Measurements from ENCODE around the gene RDH12.
"Not testable (repeated sequence)": the region's sequence is repeated elsewhere in the genome, so short reads cannot be mapped to it uniquely, and the experiment has no call there.

Gene RDH12

DNA sequence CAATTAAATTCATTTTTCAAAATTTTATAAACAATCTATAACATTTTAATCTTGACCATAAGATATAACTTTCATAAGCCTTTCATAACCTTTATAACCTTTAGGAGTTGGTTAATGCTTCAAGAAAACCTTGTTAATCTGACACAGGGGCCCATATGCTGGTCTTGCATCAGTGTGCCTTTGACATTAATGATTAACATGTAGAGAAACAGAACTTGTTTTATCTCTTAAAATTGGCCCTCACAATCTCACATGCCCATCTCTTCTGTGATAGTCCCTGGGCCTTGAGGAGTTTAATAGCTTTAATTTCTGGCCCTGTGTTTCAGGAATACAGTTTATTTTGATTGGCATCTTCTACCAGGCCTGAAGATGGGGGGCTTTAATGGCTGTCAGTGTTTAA, 7.7 kb downstream of the RDH12 start:
- not testable (repeated sequence) for DNase-seq

DNA sequence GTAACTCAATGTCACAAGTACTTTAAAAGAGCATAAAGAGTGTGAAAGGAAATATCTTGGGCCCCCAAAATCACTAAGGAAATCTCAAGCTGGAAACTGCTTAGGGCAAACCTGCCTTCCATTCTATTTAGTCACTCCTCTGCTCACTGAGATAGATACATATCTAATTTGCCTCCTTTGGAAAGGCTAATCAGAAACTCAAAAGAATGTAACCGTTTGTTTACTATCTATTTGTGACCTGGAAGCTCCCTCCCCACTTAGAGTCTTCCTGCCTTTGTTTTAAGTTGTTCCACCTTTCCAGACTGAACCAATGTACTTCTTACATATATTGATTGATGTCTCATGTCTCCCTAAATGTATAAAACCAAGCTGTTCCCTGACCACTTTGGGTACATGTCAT, 8.1 kb downstream of the RDH12 start:
- not testable (repeated sequence) for DNase-seq

DNA sequence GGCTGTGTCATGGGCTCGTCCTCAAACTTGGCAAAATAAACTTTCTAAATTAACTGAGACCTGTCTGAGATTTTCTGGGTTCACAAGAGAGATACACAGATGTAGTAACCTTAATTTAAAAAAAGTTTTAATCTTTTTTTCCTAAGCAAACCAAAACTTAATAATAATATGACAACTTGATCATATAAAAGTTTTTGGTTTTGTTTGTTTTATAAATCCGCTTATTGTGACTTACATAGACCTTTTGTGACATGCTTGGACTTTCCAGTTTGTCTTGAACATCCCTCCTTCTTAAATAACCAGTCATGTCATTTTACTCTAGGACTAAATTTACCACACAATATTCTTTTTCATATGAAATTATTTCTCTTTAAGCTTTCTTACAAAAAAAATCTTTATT, 8.5 kb downstream of the RDH12 start:
- DNase-seq, result no peak

DNA sequence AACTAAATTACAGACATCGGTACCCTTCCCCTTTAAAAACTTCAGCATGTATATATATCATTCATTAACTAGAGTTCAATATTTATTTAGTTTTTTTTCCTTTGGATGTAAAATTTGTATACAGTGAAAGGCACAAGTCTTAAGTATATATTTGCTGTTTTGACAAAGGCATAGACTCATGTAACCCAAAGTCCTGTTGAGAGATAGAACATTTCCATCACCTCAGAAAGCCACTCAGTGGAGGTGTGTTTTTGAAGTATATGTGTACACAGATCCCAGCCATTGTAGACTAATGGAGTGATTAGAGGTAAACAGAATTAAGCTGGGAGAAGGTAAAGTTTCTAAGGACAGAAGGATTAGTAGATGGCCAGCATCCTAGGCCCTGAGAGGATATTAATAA, 15.4 kb downstream of the RDH12 start:
- no peak for DNase-seq

DNA sequence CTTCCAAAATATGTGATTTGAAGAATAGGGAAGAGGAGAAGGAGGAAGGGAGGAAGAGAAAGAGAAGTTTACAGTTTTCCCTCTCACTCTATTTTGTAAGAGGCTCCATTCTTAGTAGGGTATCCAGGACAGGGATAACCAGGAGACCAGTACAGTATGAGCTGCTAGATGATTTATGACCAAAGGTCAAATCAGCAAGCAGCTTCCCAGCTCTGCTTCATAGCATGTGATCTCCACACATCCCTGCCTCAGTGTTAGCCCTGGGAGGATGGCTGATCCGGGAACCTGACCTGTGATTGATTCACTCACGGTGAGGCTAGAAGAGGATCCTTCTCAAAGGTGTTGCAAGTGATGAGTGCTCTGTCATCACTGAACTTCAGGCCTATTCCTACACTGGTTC, 16.6 kb downstream of the RDH12 start:
- DNase-seq, result no peak

DNA sequence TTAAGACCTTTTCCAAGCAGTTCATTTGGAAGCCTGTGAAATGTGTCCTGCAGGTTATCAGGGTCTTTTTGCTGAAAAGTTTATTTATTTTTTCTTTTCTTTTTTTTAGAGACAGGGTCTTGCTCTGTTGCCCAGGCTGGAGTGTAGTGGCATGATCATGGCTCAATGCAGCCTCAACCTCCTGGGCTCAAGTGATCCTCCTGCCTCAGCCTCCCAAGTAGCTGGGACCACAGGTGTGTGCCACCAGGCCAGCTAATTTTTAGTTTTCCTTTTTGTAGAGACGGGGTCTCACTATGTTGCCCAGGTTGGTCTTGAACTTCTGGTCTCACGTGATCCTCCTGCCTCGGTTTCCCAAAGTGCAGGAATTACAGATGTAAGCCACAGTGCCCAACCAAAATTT, 17.7 kb downstream of the RDH12 start:
- DNase-seq, result not testable (repeated sequence)

DNA sequence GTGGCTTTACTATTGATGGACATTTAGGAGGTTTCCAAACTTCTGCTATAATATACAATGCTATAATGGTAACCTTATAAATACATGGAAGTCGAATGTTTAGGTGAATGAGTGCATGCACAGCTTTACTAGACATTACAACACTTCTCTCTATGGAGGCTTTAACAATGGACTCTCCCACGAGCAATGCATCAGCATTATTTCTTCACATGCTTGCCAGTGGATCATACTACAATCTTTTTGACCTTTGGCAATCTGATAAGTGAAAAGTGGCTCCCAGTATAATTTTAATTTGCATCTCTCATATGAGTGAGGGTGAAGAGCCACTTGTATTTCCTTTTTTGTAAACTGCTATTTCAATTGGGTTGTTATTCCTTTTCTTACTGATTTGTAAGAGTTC, 18.2 kb downstream of the RDH12 start:
- DNase-seq, result no peak

DNA sequence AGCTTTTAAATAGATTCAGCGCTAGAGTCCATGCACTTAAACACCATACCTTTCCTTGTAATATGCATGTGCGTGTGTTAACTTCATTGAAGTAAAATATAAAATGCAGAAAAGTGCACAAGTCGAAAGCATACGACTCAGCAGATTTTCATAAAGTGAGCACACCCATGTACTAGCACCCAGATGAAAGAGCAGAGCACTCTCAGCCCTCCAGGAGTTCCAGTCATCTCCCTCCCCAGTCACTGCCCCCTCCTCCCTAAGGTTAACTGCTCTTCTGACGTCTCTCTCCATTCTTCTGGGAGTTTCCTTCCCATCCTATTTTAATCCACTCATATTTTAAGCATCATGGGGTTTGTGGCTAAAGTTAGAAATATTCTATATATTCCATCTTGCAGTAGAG, 20.2 kb downstream of the RDH12 start:
- no peak for DNase-seq

DNA sequence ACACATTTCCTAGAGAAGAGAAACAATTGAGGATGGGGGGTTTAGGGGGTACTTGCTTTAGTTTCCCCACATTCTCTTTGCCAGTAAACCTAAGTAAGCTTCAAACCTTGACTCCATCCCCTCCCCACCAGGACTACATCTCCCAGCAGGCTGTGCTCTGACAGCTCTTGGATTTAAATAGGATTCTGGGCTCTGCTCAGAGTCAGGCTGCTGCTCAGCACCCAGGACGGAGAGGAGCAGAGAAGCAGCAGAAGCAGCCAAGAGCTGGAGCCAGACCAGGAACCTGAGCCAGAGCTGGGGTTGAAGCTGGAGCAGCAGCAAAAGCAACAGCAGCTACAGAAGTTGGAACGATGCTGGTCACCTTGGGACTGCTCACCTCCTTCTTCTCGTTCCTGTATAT, 20.6 kb downstream of the RDH12 start:
- no peak for DNase-seq

DNA sequence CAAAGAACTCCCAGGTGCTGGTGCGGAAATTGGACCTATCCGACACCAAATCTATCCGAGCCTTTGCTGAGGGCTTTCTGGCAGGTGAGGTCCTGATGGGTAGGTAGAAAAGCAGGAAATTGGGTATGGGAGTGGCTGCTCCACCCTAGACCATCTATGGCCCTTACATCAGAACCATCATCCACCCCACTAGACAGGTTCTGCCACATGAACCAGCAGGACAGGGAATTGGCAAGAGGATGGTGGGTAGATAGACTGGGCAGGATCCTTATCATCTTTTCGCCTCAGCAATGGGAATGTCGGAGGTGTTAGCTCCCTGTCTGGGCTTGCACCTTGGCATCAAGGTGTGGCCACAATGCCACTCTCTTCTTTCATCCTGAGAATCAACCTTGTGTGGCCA, 23.5 kb downstream of the RDH12 start:
- no peak for DNase-seq

DNA sequence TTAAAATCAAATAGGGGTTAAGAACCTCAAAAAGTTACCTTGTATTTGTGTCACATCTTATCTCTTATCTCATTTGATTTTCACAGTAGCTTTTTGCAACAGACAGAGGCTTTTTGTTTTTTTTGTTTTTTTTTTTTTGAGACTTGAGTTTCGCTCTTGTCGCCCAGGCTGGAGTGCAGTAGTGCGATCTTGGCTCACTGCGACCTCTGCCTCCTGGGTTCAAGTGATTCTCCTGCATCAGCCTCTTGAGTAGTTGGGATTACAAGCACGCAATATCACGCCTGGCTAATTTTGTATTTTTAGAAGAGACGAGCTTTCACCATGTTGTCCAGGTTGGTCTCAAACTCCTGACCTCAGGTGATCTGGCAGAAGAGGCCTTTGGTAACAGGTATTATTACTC, 25.7 kb downstream of the RDH12 start:
- no peak for DNase-seq

DNA sequence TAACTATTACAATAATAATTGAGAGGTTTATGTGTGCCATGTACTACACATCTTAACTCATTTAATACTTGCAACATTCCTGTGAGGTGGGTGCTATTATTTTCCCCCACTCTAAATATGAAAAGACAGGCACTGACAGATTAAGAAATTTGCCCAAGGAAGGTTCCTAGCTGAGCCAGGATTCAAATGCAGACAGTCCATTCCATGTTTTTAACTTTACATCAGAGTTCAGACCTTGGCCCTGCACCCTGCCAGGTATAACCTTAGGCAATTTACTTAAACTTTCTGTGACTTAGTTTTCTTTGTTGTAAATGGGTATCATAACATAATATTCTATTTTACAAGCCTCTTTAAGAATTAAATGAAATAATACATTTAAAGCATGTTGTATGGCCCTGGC, 26.6 kb downstream of the RDH12 start:
- DNase-seq, result no peak

DNA sequence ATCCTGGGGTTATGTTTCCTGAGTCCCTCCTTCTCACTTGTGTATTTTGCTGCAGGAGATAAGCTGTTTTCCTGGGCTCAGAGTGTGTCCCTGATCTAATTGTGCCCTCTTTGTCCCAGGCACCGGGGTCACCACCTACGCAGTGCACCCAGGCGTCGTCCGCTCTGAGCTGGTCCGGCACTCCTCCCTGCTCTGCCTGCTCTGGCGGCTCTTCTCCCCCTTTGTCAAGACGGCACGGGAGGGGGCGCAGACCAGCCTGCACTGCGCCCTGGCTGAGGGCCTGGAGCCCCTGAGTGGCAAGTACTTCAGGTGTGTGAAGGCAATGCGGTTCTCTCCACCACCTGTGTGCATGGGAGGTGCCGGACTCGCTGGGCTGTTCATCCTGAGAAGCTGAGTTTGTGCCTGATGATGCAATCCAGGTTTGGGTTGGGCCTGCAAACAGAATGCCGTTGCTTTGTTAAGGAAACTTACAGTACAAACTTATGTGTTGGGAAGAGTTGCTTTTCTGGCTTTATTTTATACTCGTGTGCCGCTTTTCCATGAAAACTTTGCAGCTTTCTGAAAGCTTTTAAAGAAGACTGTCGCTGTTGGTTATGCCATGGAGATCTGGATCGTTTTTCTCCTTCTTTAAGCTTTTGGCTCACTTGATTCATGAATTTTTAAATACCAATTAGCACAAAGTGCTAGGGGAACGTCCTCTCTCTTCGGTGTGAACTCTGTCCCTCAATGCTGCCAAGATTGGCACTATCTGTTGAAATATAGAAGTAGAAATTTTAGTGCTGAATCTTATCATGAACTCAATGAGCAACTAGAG, 27.6 kb downstream of the RDH12 start:
- no peak for DNase-seq

DNA sequence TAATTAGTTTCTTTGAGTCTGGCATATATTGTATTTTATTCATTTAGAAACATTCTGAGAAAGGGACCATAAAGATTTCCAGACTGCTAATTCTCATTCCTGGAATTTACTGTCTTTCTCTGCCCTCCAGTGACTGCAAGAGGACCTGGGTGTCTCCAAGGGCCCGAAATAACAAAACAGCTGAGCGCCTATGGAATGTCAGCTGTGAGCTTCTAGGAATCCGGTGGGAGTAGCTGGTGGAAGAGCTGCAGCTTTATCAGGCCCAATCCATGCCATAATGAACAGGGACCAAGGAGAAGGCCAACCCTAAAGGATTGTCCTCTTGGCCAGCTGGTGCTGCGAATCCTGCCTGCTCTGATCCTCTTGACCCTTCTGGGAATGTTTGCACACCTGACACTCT, 31.9 kb downstream of the RDH12 start:
- DNase-seq, result no peak

DNA sequence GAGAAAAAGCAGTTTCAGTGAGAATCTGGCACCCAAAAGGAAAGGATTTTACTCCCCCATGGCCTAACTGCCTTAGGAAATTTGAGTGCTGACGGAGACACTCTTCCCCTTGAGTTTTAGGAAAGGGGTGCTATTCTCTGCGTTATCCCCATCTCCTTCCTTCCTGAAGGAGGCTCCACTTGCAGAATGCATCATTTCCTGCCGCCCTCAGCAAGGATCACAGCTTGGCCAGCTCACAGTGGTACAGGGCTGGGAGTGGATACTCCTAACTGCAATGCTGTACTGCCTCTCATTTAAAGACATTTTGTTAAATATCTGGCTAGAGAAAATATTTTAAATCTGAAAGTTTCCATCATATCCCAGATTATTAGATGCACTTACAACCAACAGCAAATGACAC, 33.0 kb downstream of the RDH12 start:
- DNase-seq, result no peak

DNA sequence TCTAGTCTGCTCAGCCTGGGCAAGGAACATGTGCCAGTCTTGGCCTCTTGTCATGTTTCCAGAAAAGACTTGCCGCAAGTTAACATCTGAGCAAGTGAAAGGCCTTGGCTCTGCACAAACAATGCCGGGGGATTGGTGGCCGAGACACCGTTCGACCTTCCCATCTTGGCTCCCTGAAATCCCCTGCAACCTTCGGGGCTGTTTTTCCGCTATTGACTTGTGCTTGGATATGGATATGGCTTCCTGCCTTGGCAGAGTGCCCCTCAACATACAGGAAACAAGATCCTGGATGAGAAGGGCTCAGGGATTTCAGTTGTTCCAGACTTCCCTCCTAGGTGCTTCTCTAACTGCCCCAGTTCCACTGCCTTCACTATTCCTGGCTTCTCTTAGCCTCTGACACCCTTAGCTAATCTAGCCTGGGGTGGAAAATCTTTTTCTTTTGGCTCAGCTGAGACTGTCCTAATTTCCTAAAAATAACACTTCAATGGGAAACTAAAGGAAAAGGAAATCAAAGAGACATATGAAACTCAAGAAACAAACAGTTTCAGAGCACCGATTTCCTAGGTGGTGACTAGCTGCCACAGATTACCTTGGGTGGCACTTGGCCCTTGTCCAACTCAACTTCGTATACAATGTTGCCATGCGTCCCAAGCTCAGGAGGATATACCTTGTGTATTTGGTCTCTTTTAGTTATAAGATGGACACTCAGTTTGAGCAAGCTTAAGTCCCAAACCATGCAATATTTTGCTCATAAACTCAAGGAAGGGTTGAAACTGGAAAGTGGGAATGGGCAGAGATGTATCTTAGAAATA, 33.9 kb downstream of the RDH12 start:
- no peak for DNase-seq

DNA sequence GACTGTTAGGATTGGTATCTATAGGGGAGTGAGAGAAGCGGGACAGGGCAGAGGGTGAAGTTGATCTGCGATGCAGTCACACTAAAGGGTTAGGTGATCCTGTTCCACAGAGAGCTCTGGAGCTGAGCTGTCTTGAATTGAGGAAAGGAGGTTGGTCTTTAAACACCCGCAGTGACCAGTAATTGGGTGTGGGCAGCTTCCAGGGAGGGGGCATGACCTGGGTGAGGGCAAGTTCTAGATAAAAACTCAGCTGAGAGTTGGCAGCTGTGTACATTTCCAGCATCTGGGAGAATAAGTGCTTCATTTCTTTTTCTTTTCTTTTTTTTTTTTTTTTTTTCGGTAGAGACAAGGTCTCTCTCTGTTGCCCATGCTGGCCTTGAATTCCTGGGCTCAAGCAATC, 35.1 kb downstream of the RDH12 start:
- DNase-seq, result no peak

DNA sequence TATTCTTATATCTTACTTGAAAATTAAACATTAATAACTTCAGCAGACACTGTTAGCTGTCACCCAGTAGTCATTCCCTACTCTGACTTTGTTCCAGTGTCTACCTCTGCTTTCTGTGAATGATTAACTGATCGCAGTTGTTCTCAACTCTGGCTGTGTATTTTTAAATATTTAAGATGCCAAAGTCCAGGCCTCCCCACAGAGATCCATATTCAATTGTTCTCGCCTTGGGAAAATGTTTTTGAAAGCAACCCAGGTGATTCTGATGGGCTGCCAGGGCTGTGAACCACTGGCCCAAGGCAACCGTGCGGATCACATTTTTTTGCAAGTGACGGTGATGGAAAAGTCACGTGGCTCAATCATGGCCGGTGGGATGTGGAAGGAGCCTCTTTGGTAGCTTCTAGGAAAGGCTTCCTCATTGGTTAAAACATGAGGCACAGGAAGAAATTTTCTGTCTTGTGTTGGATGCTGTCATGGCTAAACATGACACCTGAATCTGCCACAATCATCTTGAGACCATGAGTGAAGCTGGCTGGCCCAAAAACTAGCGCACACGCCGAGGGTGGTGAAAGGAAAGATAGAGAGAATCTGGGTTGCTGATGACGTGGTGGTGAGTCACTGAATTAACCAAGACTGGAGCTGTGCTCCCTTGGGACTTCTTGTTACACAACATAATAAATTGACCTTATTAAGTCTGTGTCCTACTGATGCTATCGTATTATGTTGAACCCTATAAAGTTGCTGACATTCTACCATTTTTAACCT, 37.2 kb downstream of the RDH12 start:
- DNase-seq, result no peak

DNA sequence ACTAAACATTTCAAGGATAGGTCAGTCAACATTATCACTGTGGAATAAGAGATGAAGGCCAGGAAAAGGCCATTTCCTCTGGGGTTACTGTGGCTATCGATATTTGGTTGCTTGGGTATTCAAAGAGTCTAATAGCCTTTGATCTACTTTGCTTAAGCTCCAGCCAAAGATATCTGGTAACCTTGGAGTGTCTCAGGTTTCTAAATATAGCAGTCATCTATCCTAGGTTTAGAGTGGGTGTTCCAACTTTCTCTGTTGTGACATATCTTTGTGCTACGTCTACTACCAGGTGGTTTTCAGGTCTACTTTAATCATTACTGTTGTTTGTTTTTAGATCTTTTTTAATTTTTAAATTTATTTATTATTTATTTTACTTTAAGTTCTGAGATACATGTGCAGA, 42.4 kb downstream of the RDH12 start:
- no peak for DNase-seq

DNA sequence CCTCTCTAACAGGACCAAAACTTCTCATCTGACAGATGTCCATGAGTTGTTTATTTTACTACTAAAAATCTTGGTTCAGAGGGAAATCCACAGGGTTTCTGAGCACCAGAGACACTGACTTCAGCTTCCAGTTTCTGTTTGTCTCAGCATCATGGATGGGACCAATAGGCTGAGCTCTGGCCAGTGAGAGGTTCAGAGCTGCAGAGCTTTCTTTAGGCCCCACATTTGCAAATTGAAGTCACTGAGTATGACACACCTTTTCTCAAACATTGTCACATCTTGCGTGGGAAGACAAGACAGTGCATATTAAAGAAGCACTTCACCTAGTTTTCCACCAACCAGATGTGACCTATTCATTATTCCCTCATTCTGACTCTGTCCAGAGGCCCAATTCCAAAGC, 45.2 kb downstream of the RDH12 start:
- DNase-seq, result no peak

DNA sequence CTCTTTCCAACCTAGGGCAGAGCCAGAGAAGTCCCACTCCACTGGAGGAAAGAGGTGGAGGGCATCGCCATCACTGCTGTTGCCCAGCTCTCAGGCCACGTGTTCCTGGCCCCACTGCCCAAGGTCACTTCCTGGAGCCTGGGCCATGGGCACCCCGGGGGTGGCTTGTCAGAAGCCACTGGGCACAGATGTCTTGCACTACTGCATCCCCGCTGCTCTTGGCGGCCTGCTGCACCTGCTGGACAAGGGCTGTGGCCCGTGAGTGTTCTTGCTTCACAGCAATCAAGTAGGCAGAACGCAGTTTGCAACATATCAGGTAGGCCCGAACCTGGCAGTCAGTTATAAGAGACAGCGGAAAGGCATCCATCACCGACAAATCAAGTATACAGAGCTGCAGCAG, 46.6 kb downstream of the RDH12 start:
- no peak for DNase-seq

DNA sequence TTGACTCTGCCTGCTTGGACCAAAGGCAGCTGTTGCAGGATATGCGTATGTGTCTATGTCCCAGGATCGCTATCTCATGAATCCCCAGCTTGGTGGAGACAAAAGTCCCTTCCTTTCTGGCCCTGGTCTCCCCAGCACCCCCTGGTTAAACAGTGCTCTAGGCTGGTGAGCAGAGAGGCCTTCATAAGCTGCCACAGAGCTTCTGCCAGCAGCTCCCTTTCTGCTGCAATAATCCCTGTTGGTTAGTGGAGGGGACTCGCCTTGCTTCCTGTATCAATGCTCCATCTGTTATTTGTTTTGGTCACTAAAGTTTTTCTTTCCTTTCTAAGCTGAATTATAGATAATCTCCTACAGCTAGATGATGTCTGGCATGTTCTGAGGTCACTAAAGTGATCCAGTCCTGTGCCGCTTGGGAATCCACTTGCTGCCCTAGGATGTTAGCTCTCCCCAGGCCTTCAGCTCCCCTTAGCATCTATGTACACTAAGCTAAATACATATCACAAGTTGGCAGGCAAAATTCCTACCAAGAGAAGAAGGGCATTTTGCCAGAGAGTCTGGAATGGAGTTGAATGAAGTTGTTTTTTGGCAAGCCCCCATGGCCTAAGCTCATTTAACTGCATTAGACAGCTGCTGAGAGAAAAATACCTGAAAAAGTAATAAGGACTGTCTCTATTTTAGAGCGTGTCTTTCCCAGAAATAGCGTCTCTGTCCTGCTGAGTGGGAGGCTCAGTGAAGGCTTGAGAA, 47.8 kb downstream of the RDH12 start:
- no peak for DNase-seq

DNA sequence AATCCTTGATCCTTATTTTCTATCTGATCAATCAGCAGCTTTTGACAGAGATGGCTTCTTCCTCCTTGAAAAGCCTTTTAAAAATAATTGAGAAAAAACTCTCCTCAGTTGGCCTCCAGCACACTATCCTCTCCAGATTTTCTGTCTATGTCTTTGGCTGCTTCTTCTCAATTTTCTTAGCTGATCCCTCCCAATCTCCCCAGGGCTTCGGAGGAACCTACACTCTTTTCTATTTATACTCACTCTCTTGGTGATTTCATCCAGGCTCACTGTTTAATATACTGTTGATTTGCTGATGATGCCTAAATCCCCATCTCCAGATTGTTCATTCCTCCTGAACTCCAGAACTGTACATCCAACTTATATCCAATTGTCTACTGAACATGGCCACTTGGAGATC, 54.8 kb downstream of the RDH12 start:
- no peak for DNase-seq

Data from activated gamma-delta T cell treated with Interleukin-2 at 50 U/mL for 16 hours (primary cell).